Activated CD4-positive, CD25-positive, alpha-beta regulatory T cell (primary cell): ENCODE data around the gene CFAP107.
"Not testable (repeated sequence)": the region's sequence is repeated elsewhere in the genome, so short reads cannot be mapped to it uniquely, and the experiment has no call there.

Experiments
- DNase-seq, 4 experiments: peaks; one replicate each; lab custom pipeline; 2025; lab: John Stamatoyannopoulos, UW

CFAP107 gene, protein sequence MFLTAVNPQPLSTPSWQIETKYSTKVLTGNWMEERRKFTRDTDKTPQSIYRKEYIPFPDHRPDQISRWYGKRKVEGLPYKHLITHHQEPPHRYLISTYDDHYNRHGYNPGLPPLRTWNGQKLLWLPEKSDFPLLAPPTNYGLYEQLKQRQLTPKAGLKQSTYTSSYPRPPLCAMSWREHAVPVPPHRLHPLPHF

DNA sequence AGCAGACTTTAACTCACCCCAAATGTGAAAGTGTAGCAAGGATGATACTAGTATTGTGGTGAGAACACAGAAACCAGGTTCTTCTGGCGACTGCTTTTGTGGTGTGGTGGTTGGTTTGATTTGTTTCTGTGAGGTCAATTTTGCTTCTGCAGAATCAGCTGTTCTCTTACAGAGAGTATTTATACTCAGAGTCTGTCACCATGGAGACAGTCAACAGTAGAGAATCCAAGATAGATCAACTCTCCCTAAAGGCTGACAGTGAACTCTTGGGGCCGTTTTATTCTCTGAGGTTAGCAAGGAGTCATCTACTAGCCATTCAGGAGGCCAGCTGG lies at the start of gene CFAP107:
Gene CFAP107 (plus strand): TSS at position 209 of the 332 bp plus-strand sequence. CDS start 231 bp downstream, outside the sequence.
- DNase-seq, result no peak

DNA sequence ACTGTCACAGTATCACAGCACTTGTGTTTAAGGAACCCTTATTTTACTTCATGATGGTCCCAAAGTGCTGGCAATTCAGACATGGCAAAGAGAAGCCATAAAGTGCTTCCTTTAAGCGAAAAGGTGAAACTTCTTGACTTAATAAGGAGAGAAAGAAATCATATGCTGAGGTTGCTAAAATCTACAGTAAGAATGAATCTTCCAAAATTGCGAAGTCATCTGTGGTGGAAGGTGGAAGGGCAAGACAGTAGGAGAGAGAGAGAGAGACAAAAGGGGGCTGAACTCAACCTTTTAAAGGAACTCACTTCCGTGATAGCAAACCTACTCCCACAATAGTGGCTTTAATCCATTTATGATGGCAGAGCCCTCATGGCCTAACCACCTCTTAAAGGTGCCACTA lies 49.3 kb upstream of the CFAP107 start:
- DNase-seq, result no peak

DNA sequence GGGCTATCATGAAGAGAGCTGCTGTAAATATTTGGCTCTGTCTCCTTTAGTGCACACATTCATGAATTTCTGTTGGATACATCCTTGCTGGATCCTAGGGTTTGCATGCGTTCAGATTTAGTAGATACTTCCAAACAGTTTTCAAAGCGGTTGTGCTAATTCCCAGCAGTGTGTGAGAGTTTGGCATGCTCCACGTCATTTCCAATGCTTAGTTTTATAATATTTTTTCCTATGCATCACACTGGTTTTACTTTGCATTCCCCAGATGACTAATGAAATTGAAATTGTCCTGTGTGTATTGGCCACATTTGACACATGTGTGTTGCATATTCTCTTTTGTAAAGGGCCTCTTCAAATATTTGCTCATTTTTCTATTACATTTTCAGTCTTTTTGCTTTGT lies 48.6 kb upstream of the CFAP107 start:
- DNase-seq, result no peak

DNA sequence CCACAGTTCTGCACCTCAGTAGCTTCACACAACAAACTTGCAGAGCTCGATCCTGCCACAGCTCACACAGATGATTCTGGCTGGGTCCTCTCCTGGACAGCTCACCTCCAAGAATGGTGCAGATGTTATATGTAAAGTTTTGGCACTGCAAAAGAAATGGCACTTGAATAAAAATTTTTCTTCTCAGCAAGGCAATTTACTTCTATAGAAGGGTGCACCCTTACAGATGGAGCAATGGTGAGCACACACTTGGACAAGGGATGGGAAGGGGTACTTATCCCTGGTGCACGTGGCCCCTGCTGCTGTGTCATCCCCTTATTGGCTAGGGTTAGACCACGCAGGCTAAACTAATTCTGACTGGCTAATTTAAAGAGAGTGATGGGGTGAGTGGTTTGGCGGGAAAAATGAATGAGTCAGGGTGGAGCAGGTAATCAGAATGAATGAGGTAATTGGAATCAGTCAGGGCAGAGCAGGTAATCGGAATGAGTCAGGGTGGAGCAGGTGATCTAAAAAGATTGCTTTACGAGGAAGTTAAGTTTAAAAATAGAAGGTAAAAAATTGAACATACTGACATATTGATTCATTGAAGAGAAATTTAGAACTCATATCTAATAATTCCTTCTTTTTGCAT lies 42.1 kb upstream of the CFAP107 start:
- DNase-seq, result no peak

DNA sequence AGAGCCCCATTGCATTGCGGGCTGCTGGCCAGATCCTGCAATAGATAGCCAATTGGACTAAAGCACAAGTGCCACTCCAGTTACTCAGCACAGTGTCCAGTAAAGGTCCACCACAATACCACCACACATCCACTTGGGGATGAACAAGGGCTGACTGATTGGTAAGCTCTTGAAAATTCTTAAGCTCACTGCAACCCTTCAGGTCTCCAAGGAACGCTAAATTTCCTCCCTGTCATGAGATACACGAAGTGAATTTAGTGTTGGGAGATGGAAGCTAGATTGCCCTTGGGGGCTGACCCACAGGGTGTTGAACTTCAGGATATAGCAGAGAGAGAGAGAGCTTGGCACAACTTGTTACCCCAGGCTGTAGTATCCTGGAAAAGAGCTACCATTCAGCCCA lies 39.9 kb upstream of the CFAP107 start:
- no peak for DNase-seq

DNA sequence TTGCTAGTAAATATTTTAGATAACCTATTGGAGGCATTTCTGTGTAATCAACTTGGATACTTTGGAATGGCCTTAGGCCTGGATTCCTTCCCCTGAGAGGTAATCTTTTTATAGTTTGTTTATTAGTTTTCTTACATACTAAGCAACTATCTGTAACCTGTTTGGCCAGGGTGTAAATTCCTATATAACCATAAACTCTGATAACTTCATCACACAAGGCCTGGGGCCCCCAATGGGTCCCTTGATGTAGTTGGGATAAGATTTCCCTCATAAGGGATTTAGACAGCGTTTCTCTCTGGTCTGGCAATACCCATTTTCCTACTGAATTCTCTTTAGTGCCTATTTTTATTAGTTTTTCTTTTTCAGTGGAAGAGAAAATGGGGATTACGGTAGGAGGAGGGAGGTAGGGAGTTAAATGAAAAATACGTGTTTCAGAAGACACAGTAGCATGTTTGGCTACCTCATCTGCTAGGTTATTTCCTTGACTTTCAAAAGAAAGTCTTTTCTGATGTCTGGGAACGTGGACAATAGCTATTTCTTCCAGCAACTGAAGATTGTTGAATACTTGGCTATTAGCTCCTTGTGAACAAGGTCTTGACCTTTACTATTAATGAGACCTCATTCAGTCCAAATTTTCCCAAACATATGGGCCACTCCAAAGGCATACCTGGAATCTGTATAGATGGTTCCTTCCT lies 37.5 kb upstream of the CFAP107 start:
- DNase-seq, result no peak

DNA sequence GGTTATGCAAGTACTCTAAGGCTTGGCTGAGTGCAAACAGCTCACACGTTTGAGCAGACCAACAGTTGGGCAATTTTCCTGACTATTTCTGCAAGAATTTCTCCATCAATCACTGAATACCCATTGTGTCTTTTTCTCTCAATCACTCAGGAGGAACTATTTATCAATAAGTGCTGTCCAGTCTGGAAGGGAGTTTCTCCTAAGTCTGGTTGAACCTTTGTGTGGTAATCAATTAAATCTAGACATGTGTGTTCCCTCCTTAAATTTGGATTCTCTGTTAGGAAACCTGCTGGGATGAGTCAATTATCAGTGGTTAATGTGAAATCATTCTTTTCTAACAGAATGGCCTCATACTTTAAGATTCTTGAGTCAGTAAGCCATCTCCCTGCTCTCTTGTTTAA lies 36.9 kb upstream of the CFAP107 start:
- DNase-seq, result no peak

DNA sequence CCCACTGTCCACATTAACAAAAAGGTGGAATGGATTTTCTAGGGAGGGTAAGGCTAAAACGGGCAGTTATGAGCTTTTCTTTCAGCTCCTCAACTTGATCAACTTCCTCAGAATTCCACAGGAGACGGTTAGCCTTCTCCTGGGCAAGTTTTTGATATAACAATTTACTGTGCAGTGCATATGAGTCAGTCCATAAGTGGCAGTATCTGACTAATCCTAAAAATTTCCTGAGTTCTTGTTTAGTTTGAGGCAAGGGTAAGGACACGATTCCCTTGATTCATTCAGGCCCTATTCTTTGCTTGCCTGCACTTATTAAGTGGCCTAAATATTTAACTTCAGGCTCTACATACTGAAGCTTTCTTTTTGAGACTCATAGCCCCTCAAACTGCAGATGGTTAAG lies 36.3 kb upstream of the CFAP107 start:
- DNase-seq, result no peak

DNA sequence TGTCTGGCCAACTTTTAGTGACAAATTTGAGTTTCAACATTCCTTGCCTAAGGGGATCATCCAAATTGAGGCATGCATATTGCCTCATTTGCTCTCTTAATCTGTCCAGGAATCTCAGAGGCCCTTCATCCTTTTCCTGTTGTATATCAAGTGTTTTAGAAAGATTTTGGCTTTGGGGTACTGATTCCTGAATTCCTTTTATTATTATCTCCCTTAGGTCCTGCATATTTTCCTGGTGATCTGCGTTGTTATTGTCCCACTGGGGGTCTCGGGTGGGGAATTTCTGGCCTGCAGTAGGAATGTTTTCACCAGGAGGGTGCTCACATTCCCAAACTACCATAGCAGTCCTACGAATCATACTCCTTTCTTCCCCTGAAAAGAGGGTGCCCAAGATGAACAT lies 34.5 kb upstream of the CFAP107 start:
- DNase-seq, result no peak

DNA sequence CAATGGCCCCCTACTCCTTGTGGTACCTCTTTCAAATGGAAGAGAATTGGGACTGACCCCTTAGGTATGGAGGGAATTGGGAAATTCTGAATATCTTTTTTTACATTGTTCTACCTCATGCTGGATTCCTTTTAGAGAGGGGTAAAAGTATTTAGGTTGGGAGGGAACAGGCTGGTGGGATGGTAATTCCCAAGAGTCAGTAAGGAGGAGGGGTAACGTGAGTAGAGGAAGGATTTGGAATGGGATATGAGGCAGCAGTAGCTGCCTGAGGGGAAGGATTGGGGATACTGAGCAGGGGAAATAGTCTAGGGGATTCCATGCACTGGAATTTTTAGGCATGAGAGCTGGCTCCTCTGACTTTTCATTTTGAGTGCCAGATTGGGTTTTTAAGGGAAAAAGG lies 33.9 kb upstream of the CFAP107 start:
- no peak for DNase-seq

DNA sequence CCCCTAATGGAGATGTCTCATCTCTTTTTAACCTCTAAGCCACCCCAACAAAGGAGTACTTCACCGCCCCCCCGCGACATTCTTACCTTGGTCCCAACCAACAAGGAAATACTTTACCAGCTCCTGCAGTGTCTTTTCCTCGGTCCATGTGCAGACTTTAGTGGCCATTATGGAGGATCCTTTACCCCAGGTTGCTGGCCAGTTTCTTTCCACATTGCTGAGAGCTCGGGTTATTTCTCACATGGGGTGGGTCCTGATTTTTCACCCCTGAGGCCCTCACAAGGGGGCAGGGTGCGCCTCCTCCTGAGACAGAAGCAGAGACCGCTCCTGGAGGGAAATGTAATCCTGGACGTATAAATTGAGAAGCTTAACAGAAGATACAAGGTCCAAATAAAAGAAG lies 33.1 kb upstream of the CFAP107 start:
- DNase-seq, result no peak

DNA sequence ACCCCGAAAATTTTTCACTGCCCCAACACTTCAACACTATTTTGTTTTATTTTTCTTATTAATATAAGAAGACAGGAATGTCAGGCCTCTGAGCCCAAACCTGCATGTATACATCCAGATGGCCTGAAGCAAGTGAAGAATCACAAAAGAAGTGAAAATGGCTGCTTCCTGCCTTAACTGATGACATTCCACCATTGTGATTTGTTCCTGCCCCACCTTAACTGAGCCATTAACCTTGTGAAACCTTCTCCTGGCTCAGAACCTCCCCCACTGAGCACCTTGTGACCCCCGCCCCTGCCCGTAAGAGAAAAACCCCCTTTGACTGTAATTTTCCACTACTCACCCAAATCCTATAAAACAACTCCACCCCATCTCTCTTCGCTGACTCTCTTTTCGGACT lies 32.3 kb upstream of the CFAP107 start:
- DNase-seq, result not testable (repeated sequence)

DNA sequence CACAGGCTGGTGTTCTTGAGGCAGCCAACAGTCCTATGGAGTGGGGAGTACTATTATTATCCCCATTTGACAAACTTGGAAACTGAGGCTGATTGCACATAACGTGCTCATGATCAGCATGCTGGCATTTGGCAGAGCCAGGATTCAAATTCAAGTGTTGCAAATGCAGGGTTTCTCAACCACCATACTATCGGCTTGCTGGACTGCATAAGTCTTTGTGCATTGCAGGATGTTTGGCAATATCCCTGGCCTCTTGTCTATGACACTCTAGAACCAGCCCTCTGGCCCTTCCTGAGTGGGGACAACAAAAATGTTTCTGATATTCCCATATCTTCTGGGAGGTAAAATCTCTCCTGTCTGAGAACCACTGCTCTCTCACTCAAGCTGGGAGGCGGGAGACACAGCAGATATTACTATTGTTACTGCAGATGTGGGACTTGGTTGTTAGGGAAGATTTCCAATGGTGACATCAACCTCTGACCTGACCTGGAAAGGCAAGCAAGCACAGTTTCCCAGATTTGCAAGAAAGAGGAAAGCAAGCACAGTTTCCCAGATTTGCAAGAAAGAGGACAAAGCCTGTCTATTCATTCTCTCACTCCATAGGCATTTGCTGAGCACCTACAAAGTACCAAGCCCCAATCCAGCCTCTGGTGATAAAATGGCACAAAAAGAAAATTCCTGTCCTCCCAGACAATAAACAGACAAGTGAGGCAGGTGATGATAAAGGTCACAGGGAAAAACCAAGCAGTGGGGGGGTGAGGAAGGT lies 31.1 kb upstream of the CFAP107 start:
- no peak for DNase-seq

DNA sequence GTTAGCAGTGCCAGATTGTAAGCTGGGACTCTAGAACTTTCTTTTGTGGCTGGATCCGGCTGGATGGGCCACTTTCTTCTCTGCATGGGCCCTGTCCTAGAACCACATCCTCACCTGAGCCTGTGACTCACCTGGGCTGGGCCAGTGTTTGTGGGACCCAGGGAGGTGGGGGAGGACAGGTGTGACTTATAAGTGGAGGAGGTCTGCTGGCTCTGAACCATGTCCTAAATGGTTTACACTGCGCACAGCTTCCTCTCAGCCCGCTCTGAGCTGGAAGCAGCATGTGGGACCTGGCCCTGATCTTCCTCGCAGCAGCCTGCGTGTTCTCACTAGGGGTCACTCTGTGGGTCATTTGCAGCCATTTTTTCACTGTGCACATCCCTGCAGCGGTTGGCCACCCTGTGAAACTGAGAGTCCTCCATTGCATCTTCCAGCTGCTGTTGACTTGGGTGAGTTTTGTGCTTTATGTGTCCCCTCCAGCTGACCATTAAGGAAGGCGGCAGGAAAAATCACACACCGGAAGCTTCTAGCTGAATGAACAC lies 30.0 kb upstream of the CFAP107 start, which contains the start of gene AADACL3:
Gene AADACL3 (plus strand): TSS at position 215 of the 542 bp plus-strand sequence. CDS start 67 bp downstream, at position 282.
- DNase-seq, result no peak

DNA sequence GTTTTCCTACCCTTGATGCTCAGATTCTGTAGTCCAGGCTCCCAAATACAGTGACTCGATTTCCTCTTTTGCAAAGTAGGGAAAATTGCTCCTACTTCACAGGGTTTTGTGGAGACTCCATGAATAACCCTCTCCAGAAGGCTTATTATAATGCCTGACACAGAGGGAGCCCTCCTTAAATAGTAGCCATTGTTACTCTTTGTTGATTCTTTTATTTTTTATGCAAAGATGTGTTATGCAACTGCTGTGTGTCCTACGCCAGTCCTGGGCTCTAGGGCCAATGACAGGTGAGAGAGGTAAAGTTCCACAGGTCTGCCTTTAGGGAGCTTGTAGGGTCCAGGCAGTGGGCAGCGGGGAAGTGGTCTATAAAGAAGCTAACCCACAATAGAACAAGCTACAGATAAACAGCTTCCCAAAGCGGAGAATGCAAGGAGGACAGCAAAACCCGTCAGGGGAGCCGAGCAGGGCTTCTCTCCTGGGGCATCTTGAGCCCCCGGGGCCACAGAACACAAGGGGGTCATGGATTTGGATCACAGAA lies 28.6 kb upstream of the CFAP107 start:
- no peak for DNase-seq

DNA sequence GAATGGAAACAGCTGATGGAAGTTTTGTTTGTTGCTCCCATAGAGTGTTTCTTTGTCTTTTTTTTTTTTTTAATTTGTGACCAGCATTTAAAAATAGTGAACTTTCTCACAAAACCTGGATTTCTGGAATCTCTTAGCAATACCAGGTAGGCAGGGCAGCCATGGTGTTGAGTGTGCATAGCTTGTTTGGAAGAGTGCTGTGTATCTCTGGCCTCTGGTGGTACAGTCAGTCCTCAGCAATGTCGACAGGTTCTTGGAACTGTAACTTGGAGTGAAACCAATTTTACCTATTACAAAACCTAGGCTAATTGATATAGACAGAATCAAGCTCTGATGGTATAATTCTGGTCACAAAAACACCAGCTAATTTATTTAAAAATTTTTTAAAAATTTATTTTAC lies 23.4 kb upstream of the CFAP107 start:
- DNase-seq, result no peak

DNA sequence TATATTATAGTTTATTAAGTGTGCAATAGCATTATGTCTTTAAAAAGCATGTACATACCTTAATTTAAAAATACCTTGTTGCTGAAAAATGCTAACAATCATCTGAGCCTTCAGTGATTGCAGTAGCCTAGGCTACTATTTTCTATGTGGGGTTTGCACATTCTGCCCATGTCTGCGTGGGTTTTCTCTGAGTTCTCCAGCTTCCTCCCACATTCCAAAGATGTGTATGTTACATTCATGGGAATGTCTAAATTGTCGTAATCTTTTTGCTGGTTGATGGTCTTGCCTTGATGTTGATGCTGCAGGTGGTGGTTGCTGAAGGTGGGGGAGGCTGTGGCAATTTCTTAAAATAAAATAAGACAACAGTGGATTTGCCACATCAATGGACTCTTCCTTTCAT lies 17.6 kb upstream of the CFAP107 start:
- no peak for DNase-seq

DNA sequence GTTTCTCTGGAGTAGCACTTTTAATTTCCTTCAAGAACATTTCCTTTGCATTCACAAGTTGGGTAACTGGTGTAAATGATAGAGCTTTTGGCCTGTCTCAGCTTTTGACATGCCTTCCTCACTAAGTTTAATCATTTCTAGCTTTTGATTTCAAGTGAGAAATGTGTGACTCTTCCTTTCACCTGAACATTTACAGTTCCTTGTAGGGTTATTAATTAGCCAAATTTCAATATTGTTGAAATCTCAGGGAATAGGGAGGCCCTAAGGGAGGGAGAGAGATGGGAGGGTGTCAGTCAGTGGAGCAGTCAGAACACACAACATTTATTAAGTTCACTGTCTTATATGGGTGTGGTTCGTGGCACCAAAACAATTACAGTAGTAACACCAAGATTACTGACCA lies 15.8 kb upstream of the CFAP107 start:
- DNase-seq, result no peak

DNA sequence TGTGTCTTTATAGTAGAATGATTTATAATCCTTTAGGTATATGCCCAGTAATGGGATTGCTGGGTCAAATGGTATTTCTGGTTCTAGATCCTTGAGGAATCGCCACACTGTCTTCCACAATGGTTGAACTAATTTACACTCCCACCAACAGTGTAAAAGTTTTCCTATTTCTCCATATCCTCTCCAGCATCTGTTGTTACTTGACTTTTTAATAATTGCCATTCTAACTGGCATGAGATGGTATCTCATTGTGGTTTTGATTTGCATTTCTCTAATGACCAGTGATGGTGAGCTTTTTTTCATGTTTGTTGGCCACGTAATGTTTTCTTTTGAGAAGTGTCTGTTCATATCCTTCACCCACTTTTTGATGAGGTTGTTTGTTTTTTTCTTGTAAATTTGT lies 14.9 kb upstream of the CFAP107 start:
- not testable (repeated sequence) for DNase-seq

DNA sequence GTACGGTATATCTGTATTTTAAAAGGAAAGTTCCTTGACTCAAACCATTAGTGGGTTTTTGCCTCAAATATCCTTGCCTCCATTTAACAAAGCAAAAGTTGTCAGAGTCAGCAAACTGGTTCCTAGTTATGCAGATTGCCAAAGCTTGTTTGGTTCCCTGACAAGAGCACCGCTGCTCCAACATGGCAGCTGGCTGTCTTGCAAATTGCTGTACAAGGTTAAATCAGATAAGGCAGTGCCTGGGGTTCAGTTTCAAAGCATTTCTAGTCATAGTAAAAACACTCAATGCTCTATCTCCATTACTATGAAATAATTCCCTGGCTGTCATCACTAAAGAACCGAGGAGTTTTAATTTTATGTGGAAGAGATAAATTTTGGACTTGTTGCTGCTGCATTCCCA lies 11.3 kb upstream of the CFAP107 start:
- DNase-seq, result no peak

DNA sequence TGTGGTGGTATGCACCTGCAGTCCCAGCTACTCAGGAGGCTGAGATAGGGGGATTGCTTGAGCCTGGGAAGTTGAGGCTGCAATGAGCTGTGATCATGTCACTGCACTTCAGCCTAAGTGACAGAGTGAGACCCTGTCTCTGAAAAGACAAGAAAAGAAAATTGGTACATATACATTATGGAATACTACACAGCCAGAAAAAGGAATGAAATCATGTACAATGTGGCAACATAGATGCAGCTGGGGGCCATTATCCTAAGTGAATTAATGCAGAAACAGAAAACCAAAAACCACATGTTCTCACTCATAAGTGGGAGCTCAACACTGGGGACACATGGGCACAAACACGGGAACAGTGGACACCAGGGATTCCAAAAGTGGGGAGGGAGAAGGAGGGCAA lies 7.1 kb upstream of the CFAP107 start:
- DNase-seq, result no peak

DNA sequence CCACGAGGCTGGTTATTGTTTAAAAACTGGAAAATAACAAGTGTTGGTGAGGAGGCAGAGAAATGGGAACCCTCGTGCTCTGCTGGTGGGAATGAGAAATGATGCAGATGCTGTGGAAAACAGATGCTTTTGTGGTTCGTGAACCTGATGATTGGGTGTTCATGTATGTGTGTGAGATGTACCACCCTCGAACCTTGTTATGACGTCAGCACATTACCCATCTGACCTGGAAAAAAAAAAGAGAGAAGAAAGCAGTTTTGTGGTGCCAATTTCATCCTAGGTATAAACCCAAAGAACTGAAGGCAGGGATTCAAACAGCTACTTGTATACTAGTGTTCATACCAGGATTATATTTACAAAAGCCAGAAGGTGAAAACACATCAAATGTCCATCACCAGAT lies 6.4 kb upstream of the CFAP107 start:
- DNase-seq, result no peak
